ENCODE results near the gene LRRK2.
"Not testable (repeated sequence)": the region's sequence is repeated elsewhere in the genome, so short reads cannot be mapped to it uniquely, and the experiment has no call there.

The LRRK2 gene

GRCh38 chr12:40215982-40216381 lies 8.8 kb upstream of the LRRK2 start:
- DNase-seq: no peak

GRCh38 chr12:40216516-40217288 lies 8.1 kb upstream of the LRRK2 start:
- DNase-seq: no peak

GRCh38 chr12:40219760-40220159 lies 5.0 kb upstream of the LRRK2 start:
- no peak for DNase-seq

DNA sequence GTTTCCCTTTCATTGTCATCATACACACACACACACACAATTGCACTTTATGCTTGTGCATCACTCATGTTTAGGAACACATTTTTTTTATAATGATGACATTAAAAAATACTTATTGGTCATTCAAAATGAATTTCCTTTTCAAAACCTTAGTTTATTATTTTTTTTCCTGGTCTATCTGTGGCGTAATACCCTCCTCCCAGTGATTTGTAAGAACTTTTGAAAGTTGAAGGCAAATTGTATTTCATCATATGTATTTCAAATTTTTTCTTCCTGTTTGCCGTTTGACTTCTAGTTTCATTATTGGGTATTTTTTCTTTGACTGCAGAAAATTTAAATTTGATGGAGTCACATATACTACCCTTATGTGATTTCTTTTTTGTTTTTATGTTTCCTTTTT lies 2.5 kb upstream of the LRRK2 start:
- DNase-seq: no peak

DNA sequence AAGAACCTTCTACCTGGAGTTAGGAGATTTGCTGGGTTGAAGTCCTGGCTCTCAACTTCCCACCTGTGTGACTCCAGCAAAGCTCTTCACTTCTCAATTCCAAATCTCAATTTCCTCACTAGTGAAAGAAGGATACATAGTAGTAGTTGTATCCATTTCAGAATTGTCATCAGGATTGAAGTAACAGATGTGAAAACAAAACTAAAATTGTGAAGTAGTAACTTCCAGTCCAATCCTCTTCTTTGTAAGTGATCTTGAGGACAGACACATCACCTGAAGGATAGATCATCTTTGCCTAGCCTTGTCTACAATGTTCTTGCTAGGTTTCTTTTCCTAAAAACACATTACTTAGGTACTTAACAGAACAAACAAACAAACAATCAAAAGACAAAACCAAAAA lies 1.2 kb upstream of the LRRK2 start:
- DNase-seq: no peak

DNA sequence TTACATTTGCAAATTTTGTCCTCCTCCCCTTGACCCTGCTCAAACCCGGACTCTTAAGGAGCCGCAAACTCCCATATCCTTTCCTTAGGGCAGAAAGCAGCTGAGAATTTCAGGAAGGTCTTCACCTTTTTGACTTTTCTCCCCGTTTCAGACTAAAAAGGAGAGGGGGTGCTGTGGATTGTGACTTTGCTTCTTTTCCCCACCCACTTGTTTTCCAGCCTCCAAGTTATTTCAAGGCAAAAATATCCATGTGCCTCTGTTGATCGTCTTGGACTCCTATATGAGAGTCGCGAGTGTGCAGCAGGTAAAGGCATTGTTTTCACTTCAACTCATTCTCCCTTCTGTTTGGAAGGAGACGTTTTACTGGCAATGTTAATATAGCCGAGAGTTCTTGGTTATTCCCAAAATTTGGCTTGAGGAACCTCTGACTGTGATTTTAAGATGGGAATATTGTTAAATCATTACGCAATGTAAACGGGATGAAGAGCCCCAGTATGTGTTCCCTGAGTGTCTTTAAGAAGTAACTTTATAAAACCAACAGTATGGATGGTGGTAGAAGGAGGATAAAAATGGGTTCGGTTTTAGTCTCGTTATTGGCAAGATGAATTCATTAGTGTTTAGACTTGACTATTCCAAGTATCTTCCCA lies 663 bp downstream of the LRRK2 start:
- no peak for DNase-seq

DNA sequence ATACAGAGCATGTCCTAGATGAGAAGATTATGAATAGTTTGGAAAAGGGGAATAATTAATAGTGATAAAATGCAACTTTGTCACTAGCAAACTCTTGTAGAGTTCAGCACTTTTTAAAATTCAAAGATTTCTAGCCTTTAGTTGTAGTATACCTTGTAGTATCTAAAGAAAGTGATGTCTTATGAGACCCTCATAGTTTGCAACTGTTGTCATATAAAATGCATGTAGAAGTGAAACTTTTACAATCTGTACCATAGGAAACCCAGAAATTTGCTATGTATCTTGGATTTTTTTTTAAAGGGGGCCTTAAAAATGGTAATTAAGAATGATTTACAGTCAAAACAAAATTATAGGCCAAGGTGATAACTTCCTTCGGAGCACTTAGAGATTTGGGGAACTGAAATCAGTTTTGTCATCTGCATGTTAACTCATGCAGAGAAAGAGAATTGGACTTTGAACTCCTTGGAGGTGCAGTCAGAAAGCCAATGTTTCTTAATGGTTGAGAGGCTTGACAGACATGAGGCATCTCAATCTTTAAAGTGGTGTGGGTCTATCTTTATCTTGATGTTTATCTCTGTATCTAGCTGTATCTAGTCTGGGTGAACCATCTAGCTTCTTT lies 1.3 kb downstream of the LRRK2 start:
- no peak for DNase-seq

- no peak for DNase-seq
Measured at GRCh38 chr12:40226705-40227104, 1.9 kb downstream of the LRRK2 start.

DNA sequence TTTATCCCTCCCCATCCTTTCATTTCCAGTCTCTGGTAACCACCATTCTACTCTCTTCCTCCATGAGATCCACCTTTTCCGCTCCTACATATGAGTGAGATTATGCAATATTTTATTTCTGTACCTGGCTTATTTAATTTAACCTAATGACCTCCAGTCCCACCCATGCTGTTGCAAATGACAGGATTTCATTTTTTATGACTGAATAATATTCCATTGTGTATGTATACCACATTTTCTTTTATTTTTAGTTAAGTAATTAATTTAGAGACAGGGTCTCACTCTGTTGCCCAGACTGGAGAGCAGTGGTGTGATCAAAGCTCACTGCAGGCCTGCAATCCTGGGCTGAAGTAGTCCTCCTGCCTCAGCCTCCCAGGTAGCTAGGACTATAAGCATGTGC lies 2.6 kb downstream of the LRRK2 start:
- DNase-seq: no peak

GRCh38 chr12:40228727-40229126 lies 3.9 kb downstream of the LRRK2 start:
- DNase-seq: no peak

DNA sequence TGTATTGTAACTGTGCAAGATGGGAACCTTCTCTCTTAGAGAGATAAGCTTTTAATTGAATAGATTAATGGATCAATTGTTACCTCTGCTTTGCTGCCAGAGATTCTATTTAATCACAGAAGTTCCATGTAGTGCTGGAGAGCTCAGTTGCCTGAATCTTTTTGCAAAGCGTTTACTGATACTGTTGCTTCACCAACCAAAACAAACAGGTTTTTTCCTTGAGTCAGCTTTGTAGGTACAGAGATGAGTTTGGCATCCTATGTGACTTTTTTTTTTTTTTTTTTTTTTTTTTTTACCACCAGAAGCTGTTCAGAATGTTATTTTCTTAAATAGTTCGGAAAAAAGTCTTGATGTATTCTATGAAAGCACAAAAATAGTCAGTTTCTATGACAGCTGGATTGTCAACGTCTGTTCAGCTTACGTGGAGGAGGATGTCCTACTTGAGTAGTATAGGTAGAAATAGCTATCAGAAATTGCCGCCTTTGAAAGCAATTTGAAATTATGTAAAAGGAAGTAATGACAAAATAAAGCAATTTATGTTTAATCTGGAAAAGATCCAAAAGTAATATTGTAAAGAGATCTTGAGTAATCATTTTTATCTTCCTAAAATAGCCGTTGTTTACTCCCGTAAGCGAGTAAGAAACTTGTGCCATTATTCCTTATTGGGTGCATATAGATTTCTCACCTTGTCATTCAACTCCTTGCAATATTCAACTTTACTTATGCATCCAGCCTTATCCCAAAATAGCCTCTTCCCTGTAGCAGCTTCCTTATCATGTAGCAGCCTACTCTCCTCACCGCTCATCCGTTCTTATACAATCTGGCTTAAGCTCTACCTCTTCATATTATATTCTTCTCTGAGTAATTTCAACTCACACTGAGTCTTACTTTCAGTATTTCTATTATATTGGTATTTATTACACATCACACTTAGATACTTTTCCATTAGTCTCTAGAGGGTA lies 5.2 kb downstream of the LRRK2 start:
- DNase-seq: no peak

GRCh38 chr12:40232602-40233001 lies 7.8 kb downstream of the LRRK2 start:
- no peak for DNase-seq

GRCh38 chr12:40233741-40234367 lies 9.1 kb downstream of the LRRK2 start:
- DNase-seq: no peak

DNA sequence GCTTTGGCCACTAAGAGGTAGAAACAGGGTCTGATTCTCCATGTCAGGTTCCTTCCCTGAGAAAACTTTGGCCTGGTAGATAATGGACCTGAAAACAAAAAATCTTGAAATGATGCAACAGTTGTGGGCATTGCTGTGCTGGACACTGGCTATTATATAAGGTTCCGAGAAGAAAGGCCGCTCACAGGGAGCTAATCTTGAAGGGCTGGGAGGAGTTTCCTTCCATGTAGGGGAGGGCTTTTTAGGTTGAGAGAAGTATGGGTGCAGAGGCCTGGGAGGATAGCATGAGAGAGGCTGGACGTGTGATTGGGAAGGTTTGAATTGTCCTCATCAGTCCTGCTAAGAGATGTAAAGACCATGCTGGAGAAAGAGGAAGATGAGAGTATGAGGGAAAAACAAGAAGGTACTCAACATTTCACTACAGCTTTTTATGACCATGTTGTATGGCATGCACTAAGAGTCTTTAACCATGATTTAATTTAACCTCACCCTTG lies 11.6 kb downstream of the LRRK2 start:
- DNase-seq: no peak

DNA sequence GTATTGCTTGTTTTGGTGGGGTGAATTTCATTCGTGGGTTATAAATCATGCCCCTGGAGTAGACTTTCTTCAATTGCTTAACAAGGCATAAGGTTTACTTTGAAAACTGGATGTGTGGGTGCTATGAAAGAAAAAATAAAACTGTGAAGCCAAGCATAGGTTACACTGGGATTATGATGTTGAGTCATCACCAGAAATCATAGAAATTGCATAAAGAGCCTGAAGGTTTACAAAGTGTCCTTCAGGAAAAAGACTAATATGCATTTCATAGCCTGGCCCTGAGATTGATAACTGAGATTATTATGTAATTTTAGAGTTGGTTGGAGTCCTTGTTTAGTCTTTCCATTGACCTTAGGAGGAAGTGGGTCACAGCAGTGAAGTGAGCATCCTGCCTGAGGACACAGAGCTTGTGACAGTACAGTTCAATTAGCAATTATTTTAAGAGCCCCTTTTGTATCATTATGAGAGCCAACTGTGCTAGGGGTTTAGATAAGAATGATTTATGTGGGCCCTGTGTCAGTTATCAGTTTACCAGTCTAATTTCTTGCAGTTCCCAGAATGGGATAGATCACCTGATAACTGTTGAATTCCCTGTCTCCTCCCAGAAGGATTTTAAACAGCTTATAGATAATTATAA lies 13.6 kb downstream of the LRRK2 start:
- DNase-seq: no peak

GRCh38 chr12:40238979-40239378 lies 14.2 kb downstream of the LRRK2 start:
- DNase-seq: no peak

DNA sequence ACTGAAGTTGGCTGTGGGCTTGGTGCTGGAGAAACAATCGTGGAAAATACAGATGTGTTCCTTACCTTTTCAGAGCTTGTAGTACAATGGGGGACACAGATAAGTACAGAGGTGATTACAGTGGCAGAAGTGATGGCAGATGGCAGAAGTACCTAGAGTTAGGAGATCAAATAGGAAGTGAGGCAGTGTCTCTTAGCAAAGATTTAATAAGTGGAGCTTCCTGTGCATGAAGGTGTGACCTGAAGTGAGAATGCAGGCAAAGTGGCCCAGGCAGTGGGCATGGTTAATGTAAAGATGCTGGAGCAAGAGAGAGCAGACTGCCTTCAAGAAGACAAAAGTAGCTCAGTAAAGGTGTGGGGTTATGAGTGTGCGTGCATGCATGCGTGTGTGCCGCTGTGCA lies 16.0 kb downstream of the LRRK2 start:
- DNase-seq: no peak

DNA sequence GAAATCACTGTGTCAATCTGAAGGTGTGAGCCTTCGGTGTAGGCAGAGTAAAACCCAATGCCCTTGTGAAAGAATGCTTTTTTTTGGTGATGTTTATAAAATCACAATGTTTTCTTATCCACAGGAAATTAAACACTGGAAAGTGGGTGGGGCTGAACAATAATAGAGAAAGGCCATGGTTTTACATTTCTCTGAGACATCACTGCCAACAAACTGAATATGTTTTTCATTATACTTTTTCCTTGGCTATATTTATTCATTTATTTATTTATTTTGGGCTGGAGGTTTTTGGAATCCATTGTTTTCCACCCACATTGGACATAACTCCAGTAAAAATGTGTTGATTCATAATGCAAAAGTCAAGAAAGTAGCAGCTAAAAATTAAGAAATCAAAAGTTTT lies 16.9 kb downstream of the LRRK2 start:
- no peak for DNase-seq

GRCh38 chr12:40244526-40245156 lies 19.8 kb downstream of the LRRK2 start:
- DNase-seq: not testable (repeated sequence)

DNA sequence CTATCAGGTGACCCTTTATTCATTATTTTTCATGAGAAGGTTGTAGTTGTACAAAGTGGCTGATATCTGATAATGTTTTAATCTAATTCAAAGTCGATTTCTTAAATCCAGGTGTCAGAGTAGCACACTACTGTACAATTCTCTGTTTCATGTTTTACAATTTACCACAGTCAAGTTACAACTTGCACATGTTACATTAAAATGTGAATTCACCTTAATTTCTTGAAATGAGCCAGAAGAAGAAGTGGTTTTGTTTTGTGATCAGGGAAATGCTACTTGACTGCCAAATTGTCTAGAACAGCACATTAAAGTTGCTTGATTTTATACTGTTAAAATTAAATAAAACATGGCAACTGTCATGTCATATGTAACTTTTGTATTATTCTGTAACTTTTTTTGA lies 23.2 kb downstream of the LRRK2 start:
- DNase-seq: no peak

DNA sequence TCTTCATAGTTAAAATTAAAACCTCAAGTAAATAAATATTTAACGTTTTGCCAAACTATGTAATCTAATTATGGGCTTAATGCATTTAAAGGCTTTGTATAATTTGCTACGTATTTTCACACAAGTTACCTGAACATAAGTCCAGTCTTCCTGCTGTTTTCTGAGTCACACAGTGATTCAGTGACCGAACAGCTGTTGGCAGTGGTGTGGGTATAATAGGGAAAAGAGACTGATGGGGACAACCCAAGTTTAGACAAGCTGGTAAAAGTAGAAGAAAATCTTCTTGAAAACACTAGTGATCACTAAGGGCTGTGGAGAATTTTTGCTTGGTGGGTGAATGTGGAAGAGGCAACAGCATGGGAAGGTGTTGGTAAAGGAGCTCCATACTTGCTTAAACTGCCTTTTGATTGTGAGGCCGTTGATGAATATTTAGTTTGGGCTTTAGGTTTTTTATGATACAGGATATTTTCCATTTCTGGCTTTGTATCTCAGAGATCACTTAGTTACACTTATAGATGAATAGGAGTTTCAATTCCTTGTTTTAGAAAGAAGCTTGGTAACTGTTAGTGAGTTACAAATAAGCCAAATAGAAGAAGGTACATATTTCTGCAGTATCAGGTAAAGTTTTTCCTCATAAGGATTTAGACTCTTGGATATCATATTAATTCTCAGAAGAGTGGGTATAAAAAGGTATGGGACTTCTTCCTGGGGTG lies 23.9 kb downstream of the LRRK2 start:
- DNase-seq: no peak

Measured in T-helper 2 cell (primary cell).